ENCODE results near the gene CYP39A1.

The CYP39A1 gene

DNA sequence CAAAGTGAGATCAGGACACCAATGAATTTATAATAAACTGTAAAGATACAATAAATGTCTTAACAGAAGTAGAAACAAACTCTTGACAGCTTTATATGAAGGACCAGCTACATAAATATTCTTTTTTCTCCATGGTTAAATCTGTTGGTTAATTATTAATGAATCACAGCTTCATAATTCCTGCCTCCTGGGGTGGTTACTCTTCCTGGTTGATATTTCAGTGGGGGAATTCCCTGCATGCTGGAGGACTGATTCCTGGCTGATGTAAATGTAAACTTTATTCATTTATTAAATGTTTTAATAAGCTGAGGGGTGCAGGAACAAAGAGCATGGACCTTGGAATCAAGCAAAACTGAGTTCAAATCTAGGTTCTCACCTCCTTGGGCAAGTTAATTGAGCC lies 145.2 kb downstream of the CYP39A1 start:
- no peak for DNase-seq

DNA sequence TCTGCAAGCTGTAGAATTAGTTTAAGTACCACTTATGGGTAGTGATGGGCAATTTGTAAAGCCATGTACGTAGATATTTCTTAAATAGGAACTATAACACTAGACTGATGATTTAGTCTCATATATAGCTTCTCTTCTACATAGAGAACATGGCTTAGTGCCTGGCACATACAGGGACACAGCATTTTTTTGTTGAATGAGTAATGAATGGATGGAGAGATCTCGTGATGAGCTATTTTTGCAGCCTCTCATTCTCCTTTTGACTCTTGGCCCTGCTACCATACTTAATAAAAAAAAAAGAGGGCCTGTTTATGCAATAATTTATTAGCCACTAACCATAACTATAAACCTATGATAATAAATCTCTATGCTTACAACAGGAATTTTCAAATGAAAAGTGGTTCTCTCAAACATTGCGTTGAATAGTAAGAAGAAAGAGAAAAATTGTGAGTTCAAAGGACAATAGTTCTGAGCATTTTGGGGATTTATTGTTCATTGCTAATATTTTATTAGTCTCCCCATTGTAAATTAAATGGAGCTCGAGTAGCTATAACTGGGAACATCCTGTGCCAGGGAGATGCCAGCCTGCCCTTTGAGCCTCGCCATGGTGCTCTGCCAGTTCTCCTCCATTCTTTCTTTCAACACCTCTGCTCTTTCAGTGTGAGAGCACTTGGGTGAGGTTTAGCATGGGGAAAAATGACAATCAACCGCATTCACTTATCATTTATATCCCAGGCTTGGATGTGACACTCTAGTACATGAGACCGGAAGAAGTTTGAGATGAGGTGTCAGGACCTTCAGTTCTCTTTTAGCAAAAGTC lies 146.7 kb downstream of the CYP39A1 start:
- DNase-seq: no peak

DNA sequence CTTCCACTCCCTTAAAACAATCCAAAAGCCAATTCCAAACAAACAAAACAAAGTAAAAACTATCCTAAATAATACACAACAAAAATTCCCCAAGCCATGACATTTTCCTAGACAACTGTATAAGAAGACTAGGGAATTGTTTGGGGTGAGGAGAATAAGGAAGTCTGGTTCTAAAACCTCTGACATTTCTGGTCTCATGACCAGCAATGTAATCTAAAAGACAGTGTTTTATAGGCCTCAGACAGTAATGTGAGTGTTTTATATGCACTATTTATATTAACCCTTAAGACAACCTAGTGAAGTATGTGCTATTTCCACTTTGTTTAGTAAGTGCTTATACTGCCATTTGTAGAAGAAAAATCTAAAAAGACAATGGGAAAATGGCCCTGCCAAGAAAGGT lies 148.4 kb downstream of the CYP39A1 start:
- no peak for DNase-seq

DNA sequence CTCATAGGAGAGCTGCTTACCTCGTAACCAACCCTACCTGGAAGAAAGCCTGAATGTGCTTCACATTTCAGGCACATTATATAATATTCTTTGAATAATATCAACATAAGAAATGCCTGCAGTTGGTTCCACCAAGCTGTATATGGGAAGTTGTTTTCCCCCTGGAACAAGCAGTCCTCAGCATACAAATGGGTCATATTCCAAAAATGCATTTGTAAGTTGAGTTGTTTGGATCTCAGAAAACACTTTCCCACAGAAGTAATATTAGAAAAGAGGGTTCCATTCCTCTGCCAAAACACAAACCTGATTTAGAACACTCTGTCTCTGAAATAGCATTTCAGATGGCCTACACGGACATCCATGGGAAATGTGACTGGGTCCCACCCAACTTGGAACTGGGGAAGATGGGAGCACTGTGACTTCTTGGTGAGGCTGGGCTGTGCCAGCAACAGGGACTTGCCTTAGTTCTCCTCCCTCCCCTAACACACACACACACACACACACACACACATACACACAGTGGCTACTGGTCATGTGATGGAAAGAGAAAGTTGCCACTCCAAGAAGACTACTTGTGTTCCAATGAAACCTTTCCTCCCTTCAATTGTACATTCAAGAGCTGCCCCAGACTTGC lies 150.0 kb downstream of the CYP39A1 start:
- no peak for DNase-seq

DNA sequence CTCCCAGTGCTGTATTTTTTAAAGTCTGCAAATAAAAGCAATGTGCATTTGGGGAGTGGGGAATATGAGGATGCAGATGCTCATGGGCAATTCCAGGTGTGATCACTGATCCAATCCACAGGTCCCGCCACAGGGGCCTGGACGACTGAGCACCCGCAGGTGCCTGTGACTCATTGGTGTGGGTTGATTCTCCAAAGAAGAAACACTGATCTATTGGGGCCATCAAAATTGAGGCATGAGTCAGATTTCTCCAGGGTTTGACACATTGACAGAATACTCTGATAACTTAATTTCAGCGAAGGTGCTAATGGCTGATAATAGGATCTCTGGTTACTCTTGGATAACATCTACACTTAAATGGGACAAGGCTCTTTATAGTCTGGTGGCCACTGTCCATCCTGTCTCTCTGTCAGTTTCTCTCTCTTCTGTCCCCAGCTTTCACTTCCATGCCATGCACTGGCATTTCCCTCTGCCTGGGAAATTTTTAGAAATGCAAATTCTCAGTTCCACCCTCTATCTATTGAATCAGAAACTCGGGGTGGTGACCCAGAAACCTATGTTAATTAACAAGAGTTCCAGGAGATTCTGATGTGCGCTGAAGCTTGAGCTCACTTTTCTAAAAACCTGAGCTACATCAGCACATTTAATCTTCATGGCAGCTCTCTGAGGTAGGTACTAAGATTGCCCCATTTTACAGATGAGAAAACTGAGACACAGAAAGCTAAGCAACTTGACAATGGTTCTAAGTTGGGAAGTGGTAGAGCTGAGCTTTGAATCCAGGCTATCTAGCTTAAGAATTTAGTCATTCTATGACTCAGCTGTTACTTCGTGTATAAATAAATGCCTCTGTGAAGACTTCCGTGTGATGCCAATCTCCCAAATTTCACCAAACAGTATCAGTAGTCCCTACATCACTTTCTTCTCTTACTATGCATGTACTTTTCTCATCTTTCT lies 151.2 kb downstream of the CYP39A1 start:
- DNase-seq: no peak

DNA sequence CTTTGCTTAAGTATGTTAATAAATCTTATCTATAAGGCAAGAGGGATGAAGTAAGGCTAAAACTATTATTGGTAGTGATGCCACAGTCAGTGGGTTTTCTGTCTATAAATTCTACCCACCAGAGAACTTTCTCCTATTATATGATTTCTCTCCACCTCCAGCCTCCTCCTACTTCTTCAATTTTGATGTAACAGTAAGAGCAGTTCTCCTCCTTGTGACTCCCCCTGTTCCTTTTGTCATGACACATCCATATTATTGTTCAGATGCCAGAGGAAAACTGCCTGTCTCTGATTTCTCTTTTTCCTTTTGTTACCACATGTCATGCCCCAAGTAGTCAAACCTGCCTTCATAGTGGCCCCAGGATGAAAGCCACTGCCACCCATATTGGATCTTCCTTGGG lies 152.2 kb downstream of the CYP39A1 start:
- no peak for DNase-seq
